GM19438 (cell line): ENCODE results near the gene NDUFAF7.
"Not testable (repeated sequence)": the region's sequence is repeated elsewhere in the genome, so short reads cannot be mapped to it uniquely, and the experiment has no call there.

ENCODE experiments used
- ATAC-seq: cut with Tn5 transposase; IDR thresholded peaks from one replicate; pipeline ENCODE4 v1.9.1; 2021; ENCODE audit warnings: low read depth; ENCODE audit not compliant: unreplicated experiment

The NDUFAF7 gene

DNA sequence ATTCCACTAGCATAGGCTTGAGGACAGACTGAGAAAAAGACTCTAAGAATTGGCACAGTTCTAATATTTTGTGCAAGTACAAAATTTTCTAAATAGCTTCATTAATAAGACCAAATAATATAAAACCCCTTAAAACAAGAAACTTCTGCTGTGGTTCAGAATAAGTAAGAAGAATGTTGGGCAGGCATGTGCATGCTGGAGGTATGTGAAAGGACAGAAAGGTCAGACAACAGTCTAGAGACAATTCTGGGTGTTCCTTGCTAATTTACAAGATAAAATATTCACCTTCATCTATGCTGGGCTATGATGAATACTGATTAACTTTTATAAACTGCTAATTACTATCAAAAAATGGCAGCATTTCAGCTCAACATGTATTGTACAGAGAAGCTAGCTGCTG, 20.2 kb upstream of the NDUFAF7 start:
- ATAC-seq: no peak

DNA sequence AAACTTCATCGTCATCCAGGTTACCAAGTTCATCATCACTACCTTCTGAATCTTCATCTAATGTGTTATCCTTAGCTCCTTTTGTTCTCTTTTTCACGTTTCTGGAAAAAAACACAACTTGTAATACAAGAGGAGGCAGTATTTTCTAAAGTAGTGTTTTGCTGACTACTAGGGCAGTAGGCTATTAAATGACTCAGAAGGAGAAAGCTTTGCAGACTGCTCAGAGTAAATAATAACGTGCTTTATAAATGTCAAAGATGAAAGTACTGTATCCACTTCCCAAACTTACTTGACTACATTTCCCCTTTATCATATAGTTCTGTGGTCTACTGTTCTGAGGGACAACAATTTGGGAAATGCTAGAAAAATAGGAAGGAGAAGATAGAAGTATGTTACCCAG, 19.5 kb upstream of the NDUFAF7 start:
- no peak for ATAC-seq

DNA sequence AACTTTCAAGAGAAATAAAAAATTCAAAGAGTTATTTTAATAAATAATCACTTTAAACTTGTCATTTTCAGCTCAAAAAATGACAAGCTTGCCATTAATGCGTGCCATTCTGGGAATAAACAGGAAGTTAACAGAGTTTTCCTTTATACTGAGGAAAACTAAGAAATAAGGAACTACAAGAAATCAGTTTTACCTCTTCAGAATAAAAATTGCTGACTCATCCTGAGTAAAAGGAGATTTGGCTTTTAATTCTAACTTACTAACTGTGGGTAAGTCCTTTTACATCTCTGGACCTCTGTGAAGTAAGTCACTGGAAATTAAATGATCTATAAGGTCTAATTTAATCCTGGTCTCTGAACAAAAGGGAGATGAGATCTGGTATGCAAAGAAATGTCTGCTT, 16.2 kb upstream of the NDUFAF7 start:
- ATAC-seq: no peak

DNA sequence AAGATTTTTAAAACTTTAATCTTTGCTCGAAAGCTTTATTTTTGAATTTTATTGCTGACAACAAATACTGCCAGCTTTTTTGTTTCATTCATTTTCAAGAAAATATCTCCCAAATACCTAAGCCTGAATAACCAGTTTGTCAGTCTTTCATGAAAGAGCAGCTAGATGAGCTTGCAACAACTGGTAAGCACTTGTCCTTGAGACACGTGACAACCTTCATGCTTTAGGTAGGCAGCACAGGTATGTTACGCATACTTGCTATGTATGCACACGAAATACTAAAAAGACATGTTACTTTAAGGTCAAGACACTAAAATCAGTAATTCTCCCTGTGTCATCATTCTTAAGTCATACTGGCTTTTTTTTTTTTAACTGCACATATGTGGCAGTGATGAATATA, 12.4 kb upstream of the NDUFAF7 start:
- ATAC-seq: no peak

DNA sequence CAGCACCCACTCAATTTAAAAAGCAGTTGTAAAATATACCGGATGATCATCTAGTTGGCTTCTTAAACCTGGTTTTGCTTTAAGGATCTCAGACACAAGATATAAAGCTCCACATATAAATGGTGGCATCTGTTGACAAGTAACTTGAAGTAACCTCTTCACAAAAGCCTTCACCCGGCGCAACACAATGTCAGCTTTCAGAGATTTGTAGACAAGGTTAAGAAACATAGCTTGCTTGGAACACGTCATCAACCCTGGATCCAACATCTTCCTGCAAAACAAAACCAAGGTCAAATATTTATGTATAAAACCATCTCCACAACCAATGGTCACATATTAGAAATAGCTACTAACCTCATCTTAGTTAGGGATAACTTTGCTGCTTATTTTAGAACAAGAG, 8.3 kb upstream of the NDUFAF7 start:
- no peak for ATAC-seq

DNA sequence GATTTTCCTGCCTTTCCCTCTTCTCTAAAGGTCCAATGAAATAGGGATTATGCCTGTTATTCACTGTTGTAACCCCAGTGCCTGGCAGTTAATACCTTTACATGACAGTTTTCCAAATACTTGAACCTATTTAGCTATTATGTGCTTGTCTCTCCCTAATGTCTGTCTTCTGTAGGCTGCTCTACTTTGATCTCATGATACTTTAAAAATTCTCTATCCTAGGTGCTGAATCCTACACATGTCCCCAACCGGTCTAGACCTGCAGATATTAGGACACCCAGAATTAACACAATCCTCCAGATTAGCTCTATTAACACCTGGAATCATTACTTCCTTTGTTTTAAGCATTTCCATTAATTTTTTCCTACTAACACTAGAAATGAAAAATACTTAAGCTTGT, 7.4 kb upstream of the NDUFAF7 start:
- no peak for ATAC-seq

DNA sequence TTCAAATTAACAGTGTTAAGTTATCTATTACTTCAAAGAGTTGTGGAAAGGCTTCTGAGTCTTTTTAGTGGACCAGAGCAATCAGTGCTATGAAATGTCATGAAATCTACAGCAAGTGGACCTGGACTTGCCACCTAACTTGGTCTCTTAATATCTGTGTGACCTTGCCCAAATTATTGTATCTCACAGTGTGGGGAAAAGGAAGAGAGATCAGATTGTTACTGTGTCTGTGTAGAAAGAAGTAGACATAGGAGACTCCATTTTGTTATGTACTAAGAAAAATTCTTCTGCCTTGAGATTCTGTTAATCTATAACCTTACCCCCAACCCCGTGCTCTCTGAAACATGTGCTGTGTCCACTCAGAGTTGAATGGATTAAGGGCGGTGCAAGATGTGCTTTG, 6.3 kb upstream of the NDUFAF7 start:
- ATAC-seq: not testable (repeated sequence)

DNA sequence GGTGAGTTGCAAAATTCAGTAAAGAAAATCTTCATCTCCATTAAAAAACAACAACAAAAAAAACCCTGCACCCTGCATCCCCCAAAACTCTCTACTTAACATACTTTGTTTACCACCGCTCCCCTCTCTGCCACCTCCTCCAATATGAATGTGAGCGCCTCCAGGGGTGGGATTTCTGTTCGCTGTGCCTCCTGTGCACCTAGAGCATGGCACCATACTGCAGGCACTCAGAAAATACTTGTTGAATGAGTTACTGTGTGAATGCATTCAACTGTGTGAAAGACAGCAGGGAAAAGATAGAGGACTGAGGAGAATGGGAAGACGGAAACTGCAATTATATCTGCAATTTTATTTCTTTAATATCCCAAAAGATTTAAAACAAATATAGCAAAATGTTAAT, 4.6 kb upstream of the NDUFAF7 start:
- no peak for ATAC-seq

DNA sequence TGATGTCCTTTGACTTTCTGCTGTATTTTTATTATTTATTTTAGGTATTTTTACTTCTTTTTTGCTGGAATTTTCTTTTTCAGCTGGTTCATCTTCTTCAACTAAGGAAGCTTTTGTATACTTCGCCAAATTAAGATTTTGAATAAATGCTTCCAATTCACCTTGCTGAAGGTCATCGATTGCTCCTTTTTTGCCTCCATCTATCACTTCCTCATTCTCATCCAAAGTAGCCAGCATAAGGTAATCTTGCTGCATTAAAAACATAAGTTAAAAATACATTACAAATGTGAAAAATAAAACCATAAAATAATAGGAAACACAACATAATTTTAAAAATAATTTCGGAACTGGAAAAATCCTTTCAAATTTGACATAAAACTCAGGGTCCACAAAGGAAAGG, 2.7 kb upstream of the NDUFAF7 start:
- ATAC-seq: no peak

DNA sequence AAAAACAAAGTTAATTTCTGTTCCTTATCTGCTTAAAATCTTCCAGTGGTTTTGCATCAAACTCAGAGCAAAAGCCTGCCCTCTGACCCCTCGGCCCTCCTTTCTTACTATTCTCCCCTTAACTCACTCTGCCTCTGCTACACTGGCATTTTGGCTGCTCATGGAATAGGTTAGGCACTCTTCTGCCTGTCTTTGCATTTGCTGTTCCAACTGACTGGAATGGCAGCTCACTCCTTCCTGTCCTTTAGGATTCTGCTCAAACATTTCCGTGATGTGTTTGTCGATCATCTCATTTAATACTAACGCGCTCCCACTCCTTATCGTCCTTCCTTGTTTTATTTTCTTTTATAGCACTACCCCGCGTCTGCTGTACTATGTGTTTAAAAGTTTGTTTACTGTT, 877 bp upstream of the NDUFAF7 start:
- no peak for ATAC-seq

DNA sequence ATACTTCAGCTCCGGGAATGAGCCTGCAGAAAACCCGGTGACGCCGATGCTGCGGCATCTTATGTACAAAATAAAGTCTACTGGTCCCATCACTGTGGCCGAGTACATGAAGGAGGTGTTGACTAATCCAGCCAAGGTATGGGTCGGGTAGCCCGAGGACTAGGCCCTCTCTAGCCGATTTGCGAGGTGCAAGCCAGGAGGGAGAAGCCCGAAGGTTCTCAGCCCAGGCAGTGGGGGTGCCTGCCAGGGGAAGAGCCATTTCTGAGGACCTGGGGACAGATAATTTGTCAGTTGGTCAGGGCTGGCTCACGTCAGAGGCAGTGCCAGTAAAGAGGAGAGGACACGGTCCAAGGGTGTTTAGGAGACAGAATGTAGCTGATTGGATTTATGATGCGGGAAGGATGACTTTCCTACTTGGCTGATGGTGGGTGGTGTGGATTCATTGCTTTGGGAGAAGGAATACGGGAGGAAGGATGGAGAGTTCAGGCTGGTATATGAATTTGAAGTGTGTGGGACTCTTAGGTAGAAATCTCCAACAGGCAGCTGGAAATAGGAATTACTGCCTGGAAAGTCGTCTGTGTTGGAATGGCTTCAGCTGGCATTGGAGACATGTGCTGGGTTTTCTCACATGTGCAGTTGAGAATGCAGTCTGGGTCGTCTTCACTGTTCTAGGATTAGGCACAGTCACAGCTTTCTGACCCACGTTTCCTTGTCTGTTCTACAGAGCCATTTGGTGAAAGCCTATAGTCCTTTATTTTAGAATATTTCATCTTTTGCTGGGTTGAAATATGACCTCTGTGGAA, 874 bp downstream of the NDUFAF7 start:
- no peak for ATAC-seq

DNA sequence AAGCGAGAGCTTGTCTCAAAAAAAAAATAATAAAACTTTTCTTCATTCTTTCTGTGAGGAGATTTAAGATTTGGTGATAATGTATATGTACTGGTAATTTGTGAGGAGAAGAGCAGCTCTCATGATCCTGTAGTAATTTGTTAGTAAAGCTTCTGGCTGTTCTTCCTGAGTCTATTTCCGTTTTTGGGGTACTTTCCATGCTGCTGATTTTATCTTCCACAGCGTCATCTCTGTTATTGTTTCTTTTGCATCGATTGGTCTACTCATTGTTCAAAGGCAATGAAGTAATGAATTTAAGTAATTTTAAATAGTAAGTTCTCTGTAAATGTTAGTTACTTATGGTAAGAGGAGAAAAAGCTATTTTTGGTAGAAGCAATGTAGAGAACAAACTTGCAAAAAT, 12.0 kb downstream of the NDUFAF7 start:
- ATAC-seq: no peak

DNA sequence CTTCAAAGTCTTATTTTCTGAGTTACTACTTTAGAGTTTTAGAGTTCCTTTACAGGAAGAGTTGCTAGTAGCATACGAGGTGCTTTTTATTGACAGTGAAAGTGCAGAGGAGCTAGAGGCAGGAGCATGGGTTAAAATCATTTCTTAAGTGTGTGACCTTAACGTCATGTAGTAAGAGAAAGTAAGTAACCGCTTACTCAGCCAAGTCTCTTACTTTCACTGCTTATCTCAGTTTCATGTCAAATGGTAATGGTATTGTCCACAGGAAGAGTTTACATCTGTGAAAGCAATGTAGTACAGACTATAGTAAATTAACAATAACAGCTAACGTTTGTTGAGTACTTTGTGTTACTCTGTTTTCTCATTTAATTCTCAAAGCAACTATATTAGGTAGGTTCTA, 12.6 kb downstream of the NDUFAF7 start:
- no peak for ATAC-seq

DNA sequence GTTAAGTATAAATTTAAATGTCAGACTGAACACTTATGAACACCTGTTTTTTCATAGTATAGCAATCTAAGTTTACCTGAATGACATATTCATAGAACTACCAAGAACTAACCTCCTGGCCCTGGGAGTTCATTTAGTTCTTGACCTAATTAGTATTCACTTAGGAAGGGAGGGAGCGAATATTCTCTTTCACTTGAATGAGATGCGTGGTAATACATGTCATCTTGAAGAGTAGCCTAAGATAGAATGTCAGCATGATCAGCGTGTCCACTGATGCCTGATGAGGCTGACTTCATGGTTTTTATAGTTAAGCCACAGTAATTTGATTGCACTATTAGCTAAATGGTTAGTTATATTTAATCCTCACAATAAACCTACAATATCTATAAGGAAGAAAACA, 13.3 kb downstream of the NDUFAF7 start:
- no peak for ATAC-seq

DNA sequence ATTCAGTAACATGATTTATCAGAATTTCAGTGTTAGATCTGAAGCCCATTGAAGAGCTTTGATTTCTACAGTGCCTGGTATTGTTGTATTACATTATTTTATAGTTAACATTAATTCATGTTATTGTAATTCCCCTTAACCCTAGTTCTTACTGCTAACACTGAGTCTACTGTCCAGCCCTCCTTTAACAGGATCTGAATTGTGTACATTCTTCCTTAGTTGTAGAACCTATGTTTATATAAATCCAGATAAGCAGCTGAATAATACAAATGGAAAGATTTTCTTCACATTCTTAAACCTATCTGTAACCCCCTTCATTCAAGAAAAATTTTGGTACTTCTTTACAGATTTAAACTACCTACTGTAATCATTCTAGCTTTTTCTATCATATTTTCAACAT, 14.7 kb downstream of the NDUFAF7 start:
- ATAC-seq: no peak

DNA sequence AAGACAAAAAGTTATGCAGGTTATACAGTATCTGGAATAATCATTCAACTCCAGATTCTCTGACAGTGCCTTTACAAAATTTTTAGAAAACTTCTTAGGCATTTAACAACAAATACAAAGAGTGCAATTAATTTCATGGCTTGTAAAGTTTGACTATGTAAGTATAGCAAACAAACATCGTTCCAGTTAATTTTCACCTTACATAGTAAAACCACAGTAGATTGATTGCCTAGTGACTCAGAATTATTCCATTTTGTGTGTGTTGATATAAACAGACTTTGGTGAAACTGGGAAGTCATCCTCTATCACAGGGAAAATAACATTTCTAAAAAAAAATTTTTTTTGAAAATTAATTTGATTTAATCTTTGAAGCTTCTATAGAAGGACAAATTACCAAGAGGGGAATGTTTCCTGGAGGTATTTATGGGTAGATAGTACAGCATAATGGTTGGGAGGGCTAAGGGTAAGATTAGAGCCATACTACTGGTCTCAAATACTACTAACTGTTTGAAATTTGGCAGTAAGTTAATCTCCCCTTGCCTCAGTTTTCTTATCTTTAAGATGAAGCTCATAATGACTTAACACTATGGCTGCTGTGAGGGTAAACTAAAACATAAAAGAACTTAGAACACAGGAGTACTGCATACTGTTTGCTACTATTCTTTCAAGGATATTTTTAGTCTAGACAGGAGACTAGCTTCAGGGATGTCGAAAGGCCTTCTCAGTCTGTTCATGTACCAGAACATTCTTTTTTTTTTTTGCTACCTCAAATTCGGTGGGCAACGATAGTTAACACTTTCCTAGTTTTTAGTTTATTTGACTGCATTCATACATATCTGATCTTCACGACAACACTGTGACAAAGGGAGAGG, 19.6 kb downstream of the NDUFAF7 start:
- ATAC-seq: no peak

DNA sequence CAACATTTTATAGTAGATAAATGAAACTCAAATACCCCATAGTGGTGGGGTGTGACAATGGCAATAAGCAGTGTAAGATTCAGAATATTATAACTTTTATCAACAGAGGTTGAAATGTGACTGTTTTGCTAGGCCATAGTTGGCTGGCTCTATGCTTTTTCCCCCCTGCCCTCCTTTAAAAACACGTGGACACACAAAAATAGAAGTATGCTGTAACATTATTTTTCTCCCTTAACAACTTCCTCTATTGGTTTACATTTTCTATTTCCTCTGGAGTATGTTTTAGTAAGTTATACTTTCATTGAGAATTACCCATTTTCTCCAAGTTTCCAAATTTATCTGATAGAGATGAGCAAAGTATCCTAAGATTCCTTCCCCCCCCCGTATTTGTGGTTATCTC, 31.1 kb downstream of the NDUFAF7 start:
- no peak for ATAC-seq

DNA sequence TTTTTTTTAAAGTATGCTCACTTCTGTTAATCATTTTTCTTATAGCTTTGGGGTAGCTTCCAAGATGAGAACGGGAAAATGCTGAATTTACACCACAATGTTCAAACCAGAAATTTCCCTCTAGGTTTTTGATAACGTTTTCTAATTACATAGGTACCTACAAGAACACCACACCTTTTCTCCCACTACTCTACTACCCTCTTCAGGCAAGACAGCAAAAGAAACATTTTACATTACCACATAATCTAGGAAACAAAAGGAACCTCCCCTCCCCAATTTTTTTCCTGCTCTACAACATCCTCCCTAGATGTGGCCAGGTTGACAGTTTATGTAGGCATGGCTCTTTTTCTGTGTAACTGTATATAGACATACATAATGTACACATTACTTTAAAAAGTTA, 32.4 kb downstream of the NDUFAF7 start:
- ATAC-seq: no peak

DNA sequence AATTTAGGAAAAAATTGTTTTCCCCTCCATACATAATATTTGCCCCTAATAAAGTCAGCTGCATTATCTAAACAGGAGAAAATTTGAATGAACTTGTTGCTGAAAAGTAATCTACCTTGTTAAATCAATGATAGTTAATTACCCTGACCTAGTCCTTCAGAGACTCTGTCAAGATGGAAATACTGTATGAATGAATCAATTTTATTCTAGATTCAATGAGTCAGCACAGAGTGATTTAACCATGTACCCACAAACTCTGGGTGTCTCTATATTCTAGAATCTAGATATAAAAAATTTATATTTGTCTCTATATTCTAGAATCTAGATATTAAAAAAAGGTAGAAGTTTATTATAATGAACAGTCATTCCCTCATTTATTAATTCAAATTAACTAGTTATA, 36.2 kb downstream of the NDUFAF7 start:
- ATAC-seq: no peak

DNA sequence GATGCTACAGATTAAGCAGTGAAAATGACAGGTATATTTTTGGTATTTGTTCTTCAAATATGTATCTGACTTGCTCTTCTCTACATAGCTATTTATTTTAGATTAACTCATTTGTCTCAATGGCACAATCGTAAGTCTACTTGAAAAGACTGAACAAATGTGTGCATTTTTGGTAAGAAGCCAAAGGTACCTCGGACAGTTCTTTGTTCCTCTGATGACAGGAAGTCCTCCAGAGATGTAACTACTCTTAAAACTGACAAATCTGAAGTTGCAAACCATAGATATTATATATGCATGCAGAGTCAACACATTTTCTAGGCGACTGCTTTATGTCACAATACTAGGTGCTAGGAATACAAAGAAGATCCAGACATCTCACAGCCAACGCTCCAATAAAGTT, 36.7 kb downstream of the NDUFAF7 start:
- ATAC-seq: no peak

DNA sequence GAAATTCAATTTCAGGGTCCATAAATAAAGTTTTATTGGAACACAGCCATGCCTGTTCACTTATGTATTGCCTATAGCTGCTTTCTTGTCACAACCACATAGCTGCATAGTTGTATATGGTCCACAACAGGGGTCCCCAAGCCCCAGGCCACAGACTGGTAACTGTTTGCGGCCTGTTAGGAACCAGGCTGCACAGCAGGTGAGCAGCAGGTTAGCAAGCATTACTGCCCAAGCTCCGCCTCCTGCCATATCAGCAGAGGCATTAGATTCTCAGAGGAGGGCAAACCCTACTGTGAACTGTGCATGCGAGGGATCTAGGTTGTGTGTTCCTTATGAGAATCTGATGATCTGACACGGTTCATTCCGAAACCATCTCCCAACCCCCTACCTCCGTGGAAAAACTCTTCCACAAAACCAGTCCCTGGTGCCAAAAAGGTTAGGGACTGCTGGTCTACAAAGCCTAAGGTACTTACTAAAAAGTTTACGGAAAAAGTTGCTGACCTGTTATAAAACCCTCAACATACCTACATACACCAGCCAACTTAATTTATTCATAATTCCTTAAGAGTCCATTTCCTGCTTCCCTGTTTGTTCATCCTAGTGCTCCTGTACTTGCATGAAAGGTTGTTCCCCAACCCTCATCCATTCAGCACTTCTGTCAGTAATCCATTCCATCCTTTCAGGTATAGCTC, 40.1 kb downstream of the NDUFAF7 start:
- no peak for ATAC-seq
